ENCODE results near the gene RALGAPA1.

GRCh38 chr14:35740215-35740614 is 68.9 kb downstream of the RALGAPA1 start:
- TF ChIP-seq CTCF (IDR thresholded peaks at IDR 0.05; ENCODE audit: low read length) (no peak), EZH2 (IDR thresholded peaks at IDR 0.05; ENCODE audit: borderline replicate concordance, low read length) (no peak)
